Prostate gland (tissue), 2 donors: Measurements from ENCODE around the gene FAM89B. TPM values are rescaled to one million over a fixed set of nuclear protein-coding genes. Genes with fewer than 3 reads are reported as not detected.

ENCODE experiments used
- DNase-seq: peaks from one replicate; pipeline ENCODE4 v3.0.0-alpha.2; 2019; ENCODE audit warnings: low spot score
- H3K27ac ChIP-seq, 2 donors: fragments of 200-600 bp; sonication (generic); 2 replicates each; pipeline ENCODE4 v1.5.1; 2017 to 2019
- H3K27me3 ChIP-seq: fragments of 200-600 bp; sonication (generic); replicated peaks from 2 replicates; pipeline ENCODE4 v1.5.1; 2019; ENCODE audit not compliant: insufficient read depth
- H3K36me3 ChIP-seq, 2 donors: fragments of 200-600 bp; sonication (generic); 1 replicate in 1 of 2; 2 replicates in 1 of 2; pipeline versions ENCODE4 v1.5.1 to v1.8.1; 2017 to 2019
- H3K4me1 ChIP-seq: fragments of 200-600 bp; sonication (generic); replicated peaks from 2 replicates; pipeline ENCODE4 v1.5.1; 2019
- H3K4me3 ChIP-seq, 2 donors: fragments of 200-600 bp; sonication (generic); 2 replicates each; pipeline ENCODE4 v1.5.1; 2017 to 2019
- H3K9me3 ChIP-seq: fragments of 200-600 bp; sonication (generic); 2 replicates; pipeline ENCODE4 v1.5.1; 2017
- POLR2A ChIP-seq: fragments of 450-650 bp; IDR thresholded peaks from one replicate; pipeline ENCODE4 v1.6.1; 2016; ENCODE audit warnings: antibody characterized with exemption, mild to moderate bottlenecking
- POLR2AphosphoS5 ChIP-seq: sonication (generic); formaldehyde crosslinking; IDR thresholded peaks from one replicate; pipeline ENCODE4 v1.6.1; 2017; ENCODE audit warnings: antibody characterized with exemption
- WGBS: methylation state at CpG from one replicate; pipeline ENCODE4 v1.1.5; 2018; 5-methylcytosine and 5-hydroxymethylcytosine counted together
- intact Hi-C: fragments of 100-400 bp; cut with DNase I; formaldehyde crosslinking; loops from one replicate; pipeline ENCODE4 v1.14.2; 2022
- total RNA-seq, 2 donors: library from RNA; depleted of rRNA; stranded (reverse); fragments of >200 nt; gene quantifications; one replicate each; pipeline ENCODE4 v1.1.0, GENCODE V29; 2016
- TF ChIP-seq, protein P1 (sequence below), 4 experiments: fragments of 200-600 bp in 2 of 4; fragments of 450-650 bp in 2 of 4; sonication (generic) in 2 of 4; IDR thresholded peaks; 1 replicate in 3 of 4; 2 replicates in 1 of 4; pipeline ENCODE4 v1.5.1; 2016 to 2019; ENCODE audit warnings: antibody characterized with exemption in 4 of 4, mild to moderate bottlenecking in 2 of 4, moderate library complexity in 2 of 4

Gene FAM89B
- total RNA-seq, 2 donors from 2014 or later: 68.6 to 92.6 TPM

DNA sequence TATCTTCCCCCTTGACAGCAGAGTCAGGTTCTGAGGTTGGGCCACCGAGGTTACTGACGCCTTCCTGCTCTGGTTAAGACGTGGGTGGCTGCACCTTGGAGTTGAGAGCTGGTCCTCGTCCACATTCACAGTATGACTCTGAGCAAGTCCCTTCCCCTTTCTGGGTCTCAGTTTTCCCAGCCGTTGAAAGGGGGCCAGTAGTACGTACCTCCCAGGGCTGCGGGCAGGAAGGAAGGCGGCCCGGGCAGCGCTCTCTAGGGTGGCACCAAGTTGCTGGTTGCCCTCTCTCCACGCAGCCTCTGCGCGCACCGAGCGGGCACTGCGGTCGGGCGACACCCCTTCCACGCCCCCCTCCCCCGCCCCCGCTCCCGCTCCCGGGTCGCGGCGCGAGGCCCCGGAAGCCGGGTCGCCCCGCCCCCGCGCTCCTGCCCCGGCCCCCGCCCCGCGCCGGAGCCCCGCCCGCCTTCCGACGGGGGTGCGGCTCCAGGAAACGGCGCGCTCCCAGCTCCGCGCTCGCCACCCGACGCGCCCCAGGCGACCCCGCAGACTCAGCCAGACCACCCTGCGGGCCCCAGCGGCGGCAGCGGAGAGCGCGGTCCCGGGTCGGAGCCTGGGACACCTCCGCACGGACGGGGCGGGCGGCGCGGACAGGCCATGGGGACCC, 3.4 kb downstream of the FAM89B start, which contains the start of gene EHBP1L1:
EHBP1L1 (plus strand) TSS at position 486 of the 664 bp plus-strand sequence. CDS start 250 bp downstream, outside the sequence.
- H3K4me1 ChIP-seq: peaks cover 33% of the 10 kb centered on the region
- no peaks in the 10 kb centered on the region for H3K27me3 ChIP-seq
- 7% methylated on average over 21 of the region's 69 CpGs for WGBS
- DNase-seq: no peak
- H3K4me3 ChIP-seq: peak within 1 kb of the TSS; percentile 74 to 78
- intact Hi-C loops: loop anchor here (2.0 to 5.0 kb wide), 2 partner anchors 35 to 87 kb away; partner anchors contain the start of gene RELA
- peak; percentile 47 for TF ChIP-seq POLR2A
- TF ChIP-seq POLR2AphosphoS5: no peak
- H3K36me3 ChIP-seq: peaks cover 0 to 9% of the 10 kb centered on the region in 2 donors
- no peaks in the 10 kb centered on the region for H3K9me3 ChIP-seq
- peak within 1 kb of the TSS; percentile 87 to 96 for H3K27ac ChIP-seq

- H3K4me3 ChIP-seq: peak overlapping the region; percentile 74 to 78
- intact Hi-C loops: loop anchor here (2.0 to 5.0 kb wide), 2 partner anchors 34 to 86 kb away; partner anchors contain the start of gene RELA
Measured at GRCh38 chr11:65576232-65576866, 4.0 kb downstream of the FAM89B start.

GRCh38 chr11:65576867-65577755, 4.8 kb downstream of the FAM89B start:
- no peak for DNase-seq
- intact Hi-C loops: loop anchor here (2.0 to 5.0 kb wide), 2 partner anchors 34 to 85 kb away; partner anchors contain the start of gene RELA
- Histone ChIP-seq H3K27me3 (no peaks in the 10 kb centered on the region), H3K36me3 (peaks cover 0 to 19% of the 10 kb centered on the region in 2 donors), H3K27ac (peak overlapping the region; percentile 87 to 96), H3K9me3 (no peaks in the 10 kb centered on the region), H3K4me3 (peak overlapping the region; percentile 74 to 78), H3K4me1 (peaks cover 20% of the 10 kb centered on the region)
- 36% methylated on average over 17 of the region's 18 CpGs for WGBS
- TF ChIP-seq POLR2A (peak; percentile 66), POLR2AphosphoS5 (no peak)

More at GRCh38 chr11:65576232-65576866, 4.0 kb downstream of the FAM89B start:
- Histone ChIP-seq H3K36me3 (peaks cover 0 to 15% of the 10 kb centered on the region in 2 donors), H3K27ac (peak overlapping the region; percentile 87 to 96), H3K4me1 (peaks cover 27% of the 10 kb centered on the region), H3K9me3 (no peaks in the 10 kb centered on the region), H3K27me3 (no peaks in the 10 kb centered on the region)
- TF ChIP-seq, protein P1, sequence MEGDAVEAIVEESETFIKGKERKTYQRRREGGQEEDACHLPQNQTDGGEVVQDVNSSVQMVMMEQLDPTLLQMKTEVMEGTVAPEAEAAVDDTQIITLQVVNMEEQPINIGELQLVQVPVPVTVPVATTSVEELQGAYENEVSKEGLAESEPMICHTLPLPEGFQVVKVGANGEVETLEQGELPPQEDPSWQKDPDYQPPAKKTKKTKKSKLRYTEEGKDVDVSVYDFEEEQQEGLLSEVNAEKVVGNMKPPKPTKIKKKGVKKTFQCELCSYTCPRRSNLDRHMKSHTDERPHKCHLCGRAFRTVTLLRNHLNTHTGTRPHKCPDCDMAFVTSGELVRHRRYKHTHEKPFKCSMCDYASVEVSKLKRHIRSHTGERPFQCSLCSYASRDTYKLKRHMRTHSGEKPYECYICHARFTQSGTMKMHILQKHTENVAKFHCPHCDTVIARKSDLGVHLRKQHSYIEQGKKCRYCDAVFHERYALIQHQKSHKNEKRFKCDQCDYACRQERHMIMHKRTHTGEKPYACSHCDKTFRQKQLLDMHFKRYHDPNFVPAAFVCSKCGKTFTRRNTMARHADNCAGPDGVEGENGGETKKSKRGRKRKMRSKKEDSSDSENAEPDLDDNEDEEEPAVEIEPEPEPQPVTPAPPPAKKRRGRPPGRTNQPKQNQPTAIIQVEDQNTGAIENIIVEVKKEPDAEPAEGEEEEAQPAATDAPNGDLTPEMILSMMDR (IDR thresholded peaks at IDR 0.05): no peak
- TF ChIP-seq POLR2A (no peak), POLR2AphosphoS5 (no peak)
- no peak for DNase-seq
- 12% methylated on average over 24 of the region's 26 CpGs for WGBS

GRCh38 chr11:65577756-65578109, 5.4 kb downstream of the FAM89B start:
- Histone ChIP-seq H3K36me3 (peaks cover 0 to 19% of the 10 kb centered on the region in 2 donors), H3K9me3 (no peaks in the 10 kb centered on the region), H3K4me3 (peak overlapping the region; percentile 74 to 78), H3K27ac (peak overlapping the region; percentile 87 to 96), H3K4me1 (peaks cover 20% of the 10 kb centered on the region), H3K27me3 (no peaks in the 10 kb centered on the region)
- DNase-seq: no peak
- TF ChIP-seq POLR2AphosphoS5: no peak
- no peak for TF ChIP-seq POLR2A
- TF ChIP-seq, protein P1 (IDR thresholded peaks at IDR 0.05): no peak
- 33% methylated on average over 8 of the region's 8 CpGs for WGBS
- intact Hi-C loops: loop anchor here (2.0 to 5.0 kb wide), 2 partner anchors 33 to 85 kb away; partner anchors contain the start of gene RELA

DNA sequence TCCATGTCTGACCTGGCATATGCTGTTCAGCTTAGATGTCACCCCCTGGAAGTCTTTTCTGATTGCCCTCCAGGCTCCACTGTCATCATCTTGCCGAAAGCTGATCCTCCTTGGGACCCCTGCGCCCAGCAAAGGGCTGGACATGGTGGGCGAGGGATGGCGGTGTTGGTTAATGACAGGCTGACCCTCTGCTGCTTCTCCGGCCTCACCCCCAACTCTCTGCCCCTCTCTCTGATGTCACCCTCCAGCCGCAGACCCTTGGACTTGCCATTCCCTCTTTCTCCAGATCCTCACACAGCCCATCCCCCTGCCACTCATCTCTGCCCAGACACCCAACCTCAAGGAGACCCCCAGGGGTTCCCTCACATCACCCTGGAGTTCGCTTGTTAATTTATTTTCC, 5.8 kb downstream of the FAM89B start:
- intact Hi-C loops: loop anchor here (5.0 kb wide), 1 partner anchor 84 kb away; the partner anchor contains the start of gene RELA

More for the DNA sequence above, 5.8 kb downstream of the FAM89B start:
- WGBS: 76% methylated on average over 7 of the region's 7 CpGs
- H3K36me3 ChIP-seq: peaks cover 0 to 19% of the 10 kb centered on the region in 2 donors
- no peaks in the 10 kb centered on the region for H3K27me3 ChIP-seq
- TF ChIP-seq POLR2A (no peak), POLR2AphosphoS5 (no peak)
- TF ChIP-seq, protein P1 (IDR thresholded peaks at IDR 0.05): no peak
- DNase-seq: no peak
- H3K9me3 ChIP-seq: no peaks in the 10 kb centered on the region
- peak overlapping the region; percentile 87 to 96 for H3K27ac ChIP-seq
- H3K4me1 ChIP-seq: peaks cover 20% of the 10 kb centered on the region
- peak overlapping the region in 1 of 2 donors; percentile 78 for H3K4me3 ChIP-seq
